Right cardiac atrium (tissue), 5 donors: Measurements from ENCODE around the gene CRLF2. TPM values are rescaled to one million over a fixed set of nuclear protein-coding genes. Genes with fewer than 3 reads are reported as not detected.
"Not testable (repeated sequence)": the region's sequence is repeated elsewhere in the genome, so short reads cannot be mapped to it uniquely, and the experiment has no call there.

ENCODE experiments used
- ATAC-seq, 2 donors: fragments of 200-7000 bp; cut with Tn5 transposase; one replicate each; pipeline versions ENCODE4 v1.8.0 to v1.9.1; 2020; ENCODE audit warnings: moderate library complexity in 2 of 2, mild to moderate bottlenecking in 1 of 2
- DNase-seq, 3 donors: peaks; one replicate each; pipeline ENCODE4 v3.0.0-alpha.2; 2020
- H3K27ac ChIP-seq: one replicate; pipeline ENCODE4 v1.5.1; 2013; ENCODE audit warnings: mild to moderate bottlenecking, low read length, control low read depth, moderate library complexity
- H3K27me3 ChIP-seq: one replicate; pipeline ENCODE4 v1.6.1; 2013; ENCODE audit not compliant: control insufficient read depth, insufficient read depth
- H3K4me1 ChIP-seq: one replicate; pipeline ENCODE4 v1.6.1; 2013; ENCODE audit warnings: low read length; ENCODE audit not compliant: control insufficient read depth, insufficient read depth
- H3K4me3 ChIP-seq: one replicate; pipeline ENCODE4 v1.5.1; 2013; ENCODE audit warnings: low read length, control low read depth
- H3K9me3 ChIP-seq: one replicate; pipeline ENCODE4 v1.6.1; 2013; ENCODE audit warnings: low read length; ENCODE audit not compliant: control insufficient read depth
- WGBS: extraction: QIAGEN DNeasy Blood & Tissue Kit; methylation state at CpG from one replicate; pipeline ENCODE4 v1.1.7; 2013; 5-methylcytosine and 5-hydroxymethylcytosine counted together
- intact Hi-C, 4 donors: fragments of 100-400 bp; cut with DNase I; formaldehyde crosslinking; loops; one replicate each; pipeline versions ENCODE4 v1.11.0 to v1.14.0; 2022 to 2023
- polyA plus RNA-seq: library from polyadenylated mRNA; stranded (reverse); fragments of 200-250 nt; gene quantifications from one replicate; pipeline ENCODE4 v1.2.3, GENCODE V29; 2013
- total RNA-seq, 4 donors: library from RNA; stranded (reverse); fragmentation: NEBNext Ultra II Directional; extraction: Animal tissue kit (Norgen Biotek cat#: 25700); gene quantifications; one replicate each; pipeline ENCODE4 v1.2.1, GENCODE V29; 2021
- donor health status: healthy with polysubstance abuse.
- donor health status: DM: no; HTN: yes; CAD: no.
- donor health status: DM: no; HTN: no; CAD: no.
- donor health status: DM: no; HTN: yes; CAD: no; lungs with severe emphysema.
- donor health status: DM: yes; HTN: yes; CAD: no.

CRLF2 gene
- total and polyA plus RNA-seq, 5 donors, result not detected

- DNase-seq (no peak), ATAC-seq (no peak)
- intact Hi-C loops, result no loop called here
- no peak overlapping the region for H3K4me3 ChIP-seq
- H3K4me1 ChIP-seq, result no peaks in the 10 kb centered on the region
- no peaks in the 10 kb centered on the region for H3K27me3 ChIP-seq
- WGBS, result 22% methylated on average over 12 of the region's 12 CpGs
- H3K9me3 ChIP-seq, result no peaks in the 10 kb centered on the region
- H3K27ac ChIP-seq, result no peak overlapping the region
Observed at GRCh38 chrX:1165535-1166196, 46.8 kb downstream of the CRLF2 start.

GRCh38 chrX:1164322-1165288 is 47.8 kb downstream of the CRLF2 start:
- DNase-seq (peak in 1 of 3 donors; percentile 47), ATAC-seq (no peak)
- Histone ChIP-seq H3K27ac (no peak overlapping the region), H3K4me3 (no peak overlapping the region), H3K4me1 (no peaks in the 10 kb centered on the region), H3K27me3 (no peaks in the 10 kb centered on the region), H3K9me3 (no peaks in the 10 kb centered on the region)
- WGBS, result 34% methylated on average over 18 of the region's 18 CpGs
- intact Hi-C loops, result no loop called here

- Histone ChIP-seq H3K27ac (no peak overlapping the region), H3K9me3 (no peaks in the 10 kb centered on the region), H3K4me1 (no peaks in the 10 kb centered on the region), H3K27me3 (no peaks in the 10 kb centered on the region), H3K4me3 (no peak overlapping the region)
- WGBS, result 78% methylated on average over 11 of the region's 11 CpGs
- intact Hi-C loops, result no loop called here
- no peak for DNase-seq
- ATAC-seq, result no peak
Observed at GRCh38 chrX:1163231-1163630, 49.2 kb downstream of the CRLF2 start.

- intact Hi-C loops, result no loop called here
- H3K27me3 ChIP-seq, result no peaks in the 10 kb centered on the region
- no peak overlapping the region for H3K27ac ChIP-seq
- H3K4me1 ChIP-seq, result no peaks in the 10 kb centered on the region
- ATAC-seq (no peak), DNase-seq (no peak)
- H3K9me3 ChIP-seq, result no peaks in the 10 kb centered on the region
- no peak overlapping the region for H3K4me3 ChIP-seq
- 81% methylated on average over 10 of the region's 10 CpGs for WGBS
Observed at GRCh38 chrX:1162119-1162916, 50.1 kb downstream of the CRLF2 start.

- H3K27me3 ChIP-seq, result no peaks in the 10 kb centered on the region
- H3K27ac ChIP-seq, result no peak overlapping the region
- DNase-seq, result no peak
- intact Hi-C loops, result no loop called here
- ATAC-seq, result no peak
- H3K4me1 ChIP-seq, result no peaks in the 10 kb centered on the region
- H3K9me3 ChIP-seq, result no peaks in the 10 kb centered on the region
- no peak overlapping the region for H3K4me3 ChIP-seq
Observed at GRCh38 chrX:1159548-1159947, 52.9 kb downstream of the CRLF2 start.

GRCh38 chrX:1156681-1157455 is 55.6 kb downstream of the CRLF2 start:
- H3K9me3 ChIP-seq, intact Hi-C loops, H3K4me3 ChIP-seq, DNase-seq, H3K27ac ChIP-seq, ATAC-seq, H3K27me3 ChIP-seq, H3K4me1 ChIP-seq: not testable (repeated sequence)
- 79% methylated on average over 24 of the region's 24 CpGs for WGBS

GRCh38 chrX:1153940-1154339 is 58.5 kb downstream of the CRLF2 start:
- intact Hi-C loops, result no loop called here
- no peaks in the 10 kb centered on the region for H3K27me3 ChIP-seq
- no peak for ATAC-seq

GRCh38 chrX:1152090-1152489 is 60.4 kb downstream of the CRLF2 start:
- no peaks in the 10 kb centered on the region for H3K27me3 ChIP-seq
- no peak overlapping the region for H3K27ac ChIP-seq
- no peak overlapping the region for H3K4me3 ChIP-seq
- H3K4me1 ChIP-seq, result no peaks in the 10 kb centered on the region
- DNase-seq (no peak), ATAC-seq (no peak)
- 51% methylated on average over 10 of the region's 10 CpGs for WGBS
- no peaks in the 10 kb centered on the region for H3K9me3 ChIP-seq
- intact Hi-C loops, result no loop called here

More at GRCh38 chrX:1153940-1154339, 58.5 kb downstream of the CRLF2 start:
- WGBS, result 35% methylated on average over 9 of the region's 9 CpGs
- no peak overlapping the region for H3K27ac ChIP-seq
- DNase-seq, result no peak
- no peak overlapping the region for H3K4me3 ChIP-seq
- H3K9me3 ChIP-seq, result no peaks in the 10 kb centered on the region
- no peaks in the 10 kb centered on the region for H3K4me1 ChIP-seq

- no peaks in the 10 kb centered on the region for H3K27me3 ChIP-seq
- no peak for ATAC-seq
- WGBS, result 58% methylated on average over 9 of the region's 9 CpGs
Observed at GRCh38 chrX:1151378-1152077, 60.9 kb downstream of the CRLF2 start.

More at GRCh38 chrX:1151378-1152077, 60.9 kb downstream of the CRLF2 start:
- H3K4me3 ChIP-seq, result no peak overlapping the region
- intact Hi-C loops, result no loop called here
- no peaks in the 10 kb centered on the region for H3K4me1 ChIP-seq
- H3K9me3 ChIP-seq, result no peaks in the 10 kb centered on the region
- H3K27ac ChIP-seq, result no peak overlapping the region
- DNase-seq, result no peak
